HG03469 (cell line): ENCODE measurements around the gene MGAM2.

ENCODE experiments used
- ATAC-seq: cut with Tn5 transposase; IDR thresholded peaks from one replicate; pipeline ENCODE4 v1.9.1; 2021; ENCODE audit warnings: mild to moderate bottlenecking, moderate library complexity, moderate number of reproducible peaks; ENCODE audit not compliant: unreplicated experiment

Gene MGAM2

GRCh38 chr7:142263598-142264380, 152.3 kb downstream of the MGAM2 start:
- no peak for ATAC-seq
